Parathyroid adenoma (tissue), 2 donors: ENCODE results near the gene MAGI2.

Experiments
- H2AFZ ChIP-seq: fragments of 300-600 bp; sonication (generic); one replicate; pipeline ENCODE4 v1.7.0; 2017; ENCODE audit warnings: antibody characterized with exemption, mild to moderate bottlenecking
- H3K27ac ChIP-seq: fragments of 300-600 bp; sonication (generic); one replicate; pipeline ENCODE4 v1.7.0; 2017
- H3K27me3 ChIP-seq: fragments of 300-600 bp; sonication (generic); one replicate; pipeline ENCODE4 v1.7.0; 2017; ENCODE audit warnings: low read length; ENCODE audit not compliant: control insufficient read depth, insufficient read depth
- H3K36me3 ChIP-seq: fragments of 300-600 bp; sonication (generic); one replicate; pipeline ENCODE4 v1.7.0; 2017; ENCODE audit warnings: low read length; ENCODE audit not compliant: control insufficient read depth, insufficient read depth
- H3K4me1 ChIP-seq: fragments of 300-600 bp; sonication (generic); one replicate; pipeline ENCODE4 v1.7.0; 2017; ENCODE audit warnings: control low read depth
- H3K4me2 ChIP-seq: fragments of 300-600 bp; sonication (generic); one replicate; pipeline ENCODE4 v1.7.0; 2017; ENCODE audit warnings: low read length
- H3K4me3 ChIP-seq: fragments of 300-600 bp; sonication (generic); one replicate; pipeline ENCODE4 v1.7.0; 2017; ENCODE audit warnings: low read depth, low read length
- H3K79me2 ChIP-seq: fragments of 300-600 bp; sonication (generic); one replicate; pipeline ENCODE4 v1.7.0; 2017; ENCODE audit warnings: control low read depth
- H3K9ac ChIP-seq: fragments of 300-600 bp; sonication (generic); one replicate; pipeline ENCODE4 v1.7.0; 2017; ENCODE audit warnings: mild to moderate bottlenecking
- H3K9me3 ChIP-seq: fragments of 300-600 bp; sonication (generic); one replicate; pipeline ENCODE4 v1.7.0; 2017; ENCODE audit warnings: low read length; ENCODE audit not compliant: control insufficient read depth
- CTCF ChIP-seq: fragments of 300-600 bp; sonication (generic); IDR thresholded peaks from one replicate; pipeline ENCODE4 v1.7.0; 2017; ENCODE audit warnings: antibody characterized with exemption, mild to moderate bottlenecking
- donor health status: primary hyperparathyroidism.

MAGI2 gene

GRCh38 chr7:78752554-78752953 is 700.9 kb downstream of the MAGI2 start:
- no peaks in the 10 kb centered on the region for H3K9me3 ChIP-seq
- no peak overlapping the region for H2AFZ ChIP-seq
- no peak overlapping the region for H3K9ac ChIP-seq
- H3K27me3 ChIP-seq = no peaks in the 10 kb centered on the region
- H3K4me3 ChIP-seq = no peak overlapping the region
- no peaks in the 10 kb centered on the region for H3K79me2 ChIP-seq
- no peaks in the 10 kb centered on the region for H3K36me3 ChIP-seq
- H3K4me1 ChIP-seq = no peaks in the 10 kb centered on the region
- no peak overlapping the region for H3K27ac ChIP-seq
- TF ChIP-seq CTCF = no peak
- H3K4me2 ChIP-seq = no peak overlapping the region

DNA sequence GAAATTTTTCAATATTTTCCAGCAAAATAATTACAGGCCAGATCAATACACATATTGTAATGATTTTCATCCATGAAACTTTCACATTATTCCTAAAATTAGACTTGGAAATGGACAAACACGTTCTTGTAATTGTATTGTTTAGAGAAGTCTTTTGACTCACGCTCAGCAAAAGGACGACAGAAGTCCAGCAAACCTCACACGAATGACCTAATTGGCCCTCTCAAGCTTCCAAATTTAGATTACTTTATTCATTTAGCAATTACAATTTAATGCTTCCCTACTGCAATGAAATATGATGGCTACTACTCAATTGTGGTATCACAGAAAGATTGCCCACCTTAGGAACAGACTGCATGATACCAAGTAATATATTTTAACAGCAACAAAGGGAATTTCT is 702.2 kb downstream of the MAGI2 start:
- H3K4me1 ChIP-seq = no peaks in the 10 kb centered on the region
- no peak overlapping the region for H3K4me3 ChIP-seq
- H2AFZ ChIP-seq = no peak overlapping the region
- H3K9ac ChIP-seq = no peak overlapping the region
- TF ChIP-seq CTCF = no peak
- no peaks in the 10 kb centered on the region for H3K9me3 ChIP-seq
- H3K4me2 ChIP-seq = no peak overlapping the region
- no peaks in the 10 kb centered on the region for H3K36me3 ChIP-seq
- H3K27ac ChIP-seq = no peak overlapping the region
- no peaks in the 10 kb centered on the region for H3K27me3 ChIP-seq
- H3K79me2 ChIP-seq = no peaks in the 10 kb centered on the region

- Histone ChIP-seq H3K9ac (no peak overlapping the region), H3K27ac (no peak overlapping the region), H3K4me2 (no peak overlapping the region), H3K79me2 (no peaks in the 10 kb centered on the region), H3K9me3 (no peaks in the 10 kb centered on the region), H3K27me3 (no peaks in the 10 kb centered on the region), H3K4me1 (no peaks in the 10 kb centered on the region), H2AFZ (no peak overlapping the region), H3K4me3 (no peak overlapping the region), H3K36me3 (no peaks in the 10 kb centered on the region)
- no peak for TF ChIP-seq CTCF
These were observed 704.3 kb downstream of the MAGI2 start for GRCh38 chr7:78749052-78749746.

DNA sequence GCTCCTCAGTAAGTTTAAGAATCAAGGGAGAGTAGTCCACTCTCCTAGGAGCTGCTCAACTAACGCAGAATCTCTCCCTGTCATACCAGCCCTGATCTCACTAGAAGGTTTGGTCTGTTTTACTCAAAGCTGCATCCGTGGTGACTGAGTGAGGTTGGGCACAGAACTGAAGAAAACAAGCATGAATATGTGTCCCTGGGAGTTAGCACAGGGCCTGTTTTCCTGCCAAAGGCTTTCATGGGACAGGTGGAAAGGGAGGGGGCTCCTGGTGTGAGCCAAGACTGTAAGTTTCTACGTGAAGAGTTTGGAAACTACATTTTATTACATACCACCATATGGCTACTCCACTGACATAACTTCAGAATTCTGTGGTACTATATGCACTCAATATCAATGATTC is 705.9 kb downstream of the MAGI2 start:
- Histone ChIP-seq H3K36me3 (no peaks in the 10 kb centered on the region), H3K4me3 (no peak overlapping the region), H3K27me3 (no peaks in the 10 kb centered on the region), H3K27ac (no peak overlapping the region), H3K9ac (no peak overlapping the region), H3K9me3 (no peaks in the 10 kb centered on the region), H2AFZ (no peak overlapping the region), H3K4me1 (no peaks in the 10 kb centered on the region), H3K79me2 (no peaks in the 10 kb centered on the region), H3K4me2 (no peak overlapping the region)
- no peak for TF ChIP-seq CTCF

GRCh38 chr7:78746301-78746700 is 707.2 kb downstream of the MAGI2 start:
- Histone ChIP-seq H3K4me3 (no peak overlapping the region), H3K79me2 (no peaks in the 10 kb centered on the region), H3K27ac (no peak overlapping the region), H3K9me3 (no peaks in the 10 kb centered on the region), H3K36me3 (no peaks in the 10 kb centered on the region), H3K9ac (no peak overlapping the region), H2AFZ (no peak overlapping the region), H3K4me2 (no peak overlapping the region), H3K4me1 (peaks cover 3% of the 10 kb centered on the region), H3K27me3 (no peaks in the 10 kb centered on the region)
- no peak for TF ChIP-seq CTCF
